ENCODE measurements around the gene WDR5B.
"Not testable (repeated sequence)": the region's sequence is repeated elsewhere in the genome, so short reads cannot be mapped to it uniquely, and the experiment has no call there.

The WDR5B gene

GRCh38 chr3:122415762-122416654 is at the start of gene WDR5B:
Gene WDR5B, minus strand, starts transcription at chr3:122416062. Its CDS starts 534 bp downstream, at chr3:122415528.
- peak; percentile 97 for DNase-seq

DNA sequence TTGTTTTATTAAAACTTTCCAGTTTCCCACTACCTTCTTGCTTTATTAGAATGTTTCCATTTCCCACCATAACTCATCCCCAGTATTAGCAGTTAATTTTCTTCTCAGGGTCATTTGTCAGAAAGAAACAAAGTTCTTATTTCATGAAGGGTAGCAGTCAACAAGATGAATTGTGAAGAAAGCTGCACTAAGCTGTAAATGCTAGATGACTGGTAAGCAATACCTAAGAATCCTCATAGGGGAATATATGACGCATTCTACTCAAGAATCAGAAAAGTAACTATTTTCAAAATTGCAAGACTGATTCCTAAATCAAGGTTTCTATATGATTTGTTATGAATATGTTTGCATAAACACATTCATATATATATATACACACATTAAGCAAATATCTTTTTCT is 48.8 kb upstream of the WDR5B start:
- DNase-seq, result no peak

DNA sequence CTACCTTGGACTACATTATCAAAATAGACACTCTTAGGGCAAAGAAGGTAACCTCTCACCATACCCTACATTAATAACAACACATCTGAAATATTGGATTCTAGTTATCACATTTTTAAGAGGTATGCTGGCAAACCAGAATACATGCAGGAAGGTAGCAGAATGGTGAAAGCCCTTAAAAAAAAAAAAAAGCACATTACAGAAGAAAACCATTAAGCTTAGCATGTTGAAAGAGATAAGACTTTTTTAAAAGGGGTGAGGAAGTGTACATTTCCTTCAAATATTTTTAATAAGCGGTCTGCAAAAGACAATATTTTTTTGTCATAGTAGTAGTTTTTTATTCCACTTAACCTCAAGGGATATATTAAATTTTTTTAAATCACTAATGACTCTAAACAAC is 46.5 kb upstream of the WDR5B start:
- DNase-seq, result no peak

DNA sequence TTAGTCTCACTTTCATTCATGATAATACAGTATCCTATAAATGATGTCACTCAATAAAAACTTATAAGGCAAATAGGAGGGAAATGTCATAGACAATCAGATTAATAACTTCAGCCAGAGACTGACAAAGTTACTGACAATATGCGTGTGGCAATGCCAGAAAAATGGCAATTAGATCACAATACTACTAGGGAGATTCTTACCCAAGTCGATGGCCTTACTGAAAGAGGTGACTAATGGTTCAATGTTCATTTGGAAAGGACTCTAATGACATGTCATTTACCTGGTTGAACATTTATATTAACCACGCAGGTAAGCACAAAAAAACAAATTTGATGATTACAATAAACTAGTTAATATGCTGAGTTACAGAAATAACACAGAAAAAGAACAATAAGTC is 45.9 kb upstream of the WDR5B start:
- DNase-seq, result no peak

DNA sequence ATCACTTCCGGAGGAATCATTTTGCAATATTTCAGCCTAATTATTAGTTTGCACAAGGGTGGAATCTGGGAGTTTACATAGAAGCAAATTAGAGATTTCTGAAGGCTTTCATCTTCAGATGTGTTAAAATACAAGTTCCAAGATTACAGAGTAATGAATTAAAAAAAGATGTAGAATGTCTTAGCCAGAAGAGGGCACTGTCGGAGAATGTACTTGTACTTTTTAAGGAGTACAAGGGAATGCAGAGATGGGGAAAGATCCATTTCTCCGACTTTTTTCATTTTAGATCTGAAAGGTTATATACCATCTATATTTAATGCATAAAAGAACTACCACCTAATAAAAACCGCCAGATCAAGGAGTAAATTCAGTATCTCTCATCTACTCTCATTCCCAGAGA is 43.1 kb upstream of the WDR5B start:
- DNase-seq, result no peak

DNA sequence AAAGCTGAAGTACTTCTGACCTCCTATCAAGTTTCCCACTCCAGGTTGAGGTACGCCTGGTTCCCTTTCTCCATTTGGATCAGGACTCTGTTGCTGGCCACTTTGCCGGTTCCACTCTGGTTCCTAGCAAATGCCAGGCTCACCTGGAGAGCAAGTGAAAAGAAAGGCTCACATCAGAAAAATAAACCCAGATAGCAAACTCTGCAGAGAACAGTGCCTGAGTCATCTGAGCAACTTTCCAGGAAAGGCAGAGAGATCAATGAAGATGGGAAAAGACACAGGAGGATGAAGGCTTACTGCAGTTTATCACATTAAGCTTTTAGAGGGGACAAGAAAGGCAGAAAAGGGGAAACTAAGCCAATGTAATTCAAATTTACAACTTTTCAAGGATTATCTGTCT is 41.8 kb upstream of the WDR5B start:
- no peak for DNase-seq

GRCh38 chr3:122456074-122456473 is 40.2 kb upstream of the WDR5B start:
- DNase-seq, result no peak

- DNase-seq, result no peak
These were observed 35.5 kb upstream of the WDR5B start for GRCh38 chr3:122451371-122451770.

GRCh38 chr3:122448218-122448617 is 32.4 kb upstream of the WDR5B start:
- DNase-seq, result not testable (repeated sequence)

GRCh38 chr3:122444491-122444887 is 28.6 kb upstream of the WDR5B start:
- DNase-seq, result not testable (repeated sequence)

GRCh38 chr3:122443762-122444490 is 28.1 kb upstream of the WDR5B start:
- not testable (repeated sequence) for DNase-seq

DNA sequence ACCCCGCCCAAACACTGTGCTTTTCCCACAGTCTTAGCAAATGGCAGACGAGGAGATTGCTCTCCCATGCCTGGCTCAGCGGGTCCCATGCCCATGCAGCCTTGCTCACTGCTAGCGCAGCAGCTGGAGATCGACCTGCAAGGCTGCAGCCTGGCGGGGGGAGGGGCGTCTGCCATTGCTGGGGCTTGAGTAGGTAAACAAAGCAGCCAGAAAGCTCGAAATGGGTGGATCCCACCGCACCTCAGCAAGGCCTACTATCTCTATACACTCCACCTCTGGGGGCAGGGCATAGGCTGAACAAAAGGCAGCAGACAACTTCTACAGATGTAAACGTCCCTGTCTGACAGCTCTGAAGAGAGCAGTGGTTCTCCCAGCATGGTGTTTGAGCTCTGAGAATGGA is 27.2 kb upstream of the WDR5B start:
- no peak for DNase-seq

DNA sequence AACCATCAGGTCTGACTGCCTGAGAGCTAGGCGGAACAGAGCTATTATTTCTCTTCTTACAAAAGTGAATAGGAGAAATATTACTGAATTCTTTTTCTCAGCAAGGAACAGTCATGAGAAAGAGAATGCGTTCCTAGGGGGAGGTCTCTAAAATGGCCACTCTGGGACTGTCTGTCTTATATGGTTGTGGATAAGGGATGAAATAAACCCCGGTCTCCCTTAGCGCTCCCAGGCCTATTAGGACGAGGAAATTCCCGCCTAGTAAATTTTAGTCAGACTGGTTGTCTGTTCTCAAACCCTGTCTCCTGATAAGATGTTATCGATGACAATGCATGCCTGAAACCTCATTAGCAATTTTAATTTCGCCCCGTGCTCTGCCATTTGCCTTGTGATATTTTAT is 20.1 kb upstream of the WDR5B start:
- no peak for DNase-seq

- DNase-seq, result no peak
These were observed 14.5 kb upstream of the WDR5B start for GRCh38 chr3:122430371-122430770.

GRCh38 chr3:122427857-122428471 is 12.1 kb upstream of the WDR5B start:
- no peak for DNase-seq

DNA sequence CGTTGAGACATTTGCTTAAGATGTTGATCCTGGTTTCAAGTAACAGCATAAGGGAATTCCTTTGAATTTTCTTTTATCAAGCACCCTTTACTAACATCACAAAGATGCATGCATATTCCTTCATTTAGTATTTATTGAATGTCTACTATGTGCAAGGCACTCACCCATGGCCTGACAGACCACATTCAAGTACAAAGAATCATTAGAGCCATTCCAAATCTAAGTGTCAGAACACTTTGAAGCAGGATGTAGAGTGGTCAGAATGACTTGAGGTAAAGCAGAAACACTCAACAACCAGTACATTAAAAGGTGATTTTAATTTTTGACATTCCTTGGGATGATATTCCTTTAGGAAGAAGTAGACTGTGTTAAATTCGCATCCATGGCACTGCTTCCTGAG is 6.0 kb upstream of the WDR5B start:
- DNase-seq, result no peak

- no peak for DNase-seq
These were observed 5.2 kb upstream of the WDR5B start for GRCh38 chr3:122421101-122421500.

- no peak for DNase-seq
These were observed 1.1 kb upstream of the WDR5B start for GRCh38 chr3:122416966-122417365.

GRCh38 chr3:122415104-122415744 is 638 bp downstream of the WDR5B start:
- peak; percentile 69 for DNase-seq

DNA sequence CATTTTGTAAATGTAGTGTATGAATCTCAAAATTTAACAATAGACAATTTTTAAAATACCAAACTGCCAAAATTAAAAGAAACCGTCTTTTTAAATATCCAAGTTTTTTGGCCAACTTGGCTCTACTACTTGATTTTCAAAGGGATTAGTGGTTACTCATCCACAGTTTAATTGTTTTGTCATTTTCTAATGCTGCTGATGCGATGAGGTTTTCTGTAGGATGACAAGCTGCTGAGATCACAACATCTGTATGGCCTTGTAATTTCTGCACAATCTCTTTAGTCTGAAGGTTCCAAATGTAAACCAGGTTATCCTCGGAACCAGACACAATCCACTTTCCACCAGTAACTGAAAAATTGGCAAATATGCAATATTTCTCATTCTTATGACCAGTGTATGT is 1.5 kb downstream of the WDR5B start:
- no peak for DNase-seq

GRCh38 chr3:122410639-122411038 is 5.2 kb downstream of the WDR5B start:
- no peak for DNase-seq

GRCh38 chr3:122410111-122410510 is 5.8 kb downstream of the WDR5B start:
- DNase-seq, result no peak

GRCh38 chr3:122409446-122409845 is 6.4 kb downstream of the WDR5B start:
- no peak for DNase-seq

Data from CD4-positive, alpha-beta T cell treated with Interleukin-15 for 1 hour (primary cell).